ENCODE measurements around the gene GRM4.

Gene GRM4

GRCh38 chr6:34110610-34111009 lies 35.3 kb downstream of the GRM4 start:
- H3K36me3 ChIP-seq (replicated peaks; ENCODE audit: insufficient read depth, low read length): no peaks in the 10 kb centered on the region
- H4K20me1 ChIP-seq (ENCODE audit: insufficient read depth, low read length): no peaks in the 10 kb centered on the region
- no peak overlapping the region for H3K27ac ChIP-seq (ENCODE audit: low read length)
- H3K9me2 ChIP-seq (replicated peaks; ENCODE audit: insufficient read depth, low read length): no peaks in the 10 kb centered on the region
- no peak overlapping the region for H3K4me3 ChIP-seq (ENCODE audit: low read length)
- no peaks in the 10 kb centered on the region for H3K79me2 ChIP-seq (ENCODE audit: low read length)
- no peaks in the 10 kb centered on the region for H3F3A ChIP-seq (ENCODE audit: insufficient read depth, low read length)
- TF ChIP-seq EZH2phosphoT487 (IDR thresholded peaks at IDR 0.05; ENCODE audit: low read length) (no peak), CTCF (IDR thresholded peaks at IDR 0.05; ENCODE audit: low read length) (no peak), EZH2 (optimal IDR thresholded peaks at IDR 0.05; ENCODE audit: low read depth, low read length) (no peak)
- H2AFZ ChIP-seq (ENCODE audit: low read length): no peak overlapping the region
- H3K9me3 ChIP-seq (replicated peaks; ENCODE audit: insufficient read depth, low read length): no peaks in the 10 kb centered on the region
- H3K9ac ChIP-seq (ENCODE audit: low read length): no peak overlapping the region
- no peaks in the 10 kb centered on the region for H3K4me1 ChIP-seq (ENCODE audit: low read length)
- no peak overlapping the region for H3K4me2 ChIP-seq (ENCODE audit: low read depth, low read length)
- no peak for DNase-seq
- H3K27me3 ChIP-seq (replicated peaks; ENCODE audit: insufficient read depth, low read length): peaks cover 73% of the 10 kb centered on the region

- no peaks in the 10 kb centered on the region for H3K4me1 ChIP-seq (ENCODE audit: low read length)
- H3K9me2 ChIP-seq (replicated peaks; ENCODE audit: insufficient read depth, low read length): no peaks in the 10 kb centered on the region
- no peaks in the 10 kb centered on the region for H3K9me3 ChIP-seq (replicated peaks; ENCODE audit: insufficient read depth, low read length)
- DNase-seq: no peak
- no peaks in the 10 kb centered on the region for H3F3A ChIP-seq (ENCODE audit: insufficient read depth, low read length)
- no peaks in the 10 kb centered on the region for H4K20me1 ChIP-seq (ENCODE audit: insufficient read depth, low read length)
- H3K27me3 ChIP-seq (replicated peaks; ENCODE audit: insufficient read depth, low read length): peaks cover 88% of the 10 kb centered on the region
- no peak overlapping the region for H3K9ac ChIP-seq (ENCODE audit: low read length)
- H3K27ac ChIP-seq (ENCODE audit: low read length): no peak overlapping the region
- H2AFZ ChIP-seq (ENCODE audit: low read length): no peak overlapping the region
- H3K4me3 ChIP-seq (ENCODE audit: low read length): no peak overlapping the region
- no peak overlapping the region for H3K4me2 ChIP-seq (ENCODE audit: low read depth, low read length)
- TF ChIP-seq CTCF (IDR thresholded peaks at IDR 0.05; ENCODE audit: low read length) (no peak), EZH2phosphoT487 (IDR thresholded peaks at IDR 0.05; ENCODE audit: low read length) (no peak), EZH2 (optimal IDR thresholded peaks at IDR 0.05; ENCODE audit: low read depth, low read length) (no peak)
- no peaks in the 10 kb centered on the region for H3K79me2 ChIP-seq (ENCODE audit: low read length)
- no peaks in the 10 kb centered on the region for H3K36me3 ChIP-seq (replicated peaks; ENCODE audit: insufficient read depth, low read length)
Observed at GRCh38 chr6:34108176-34108575, 37.7 kb downstream of the GRM4 start.

GRCh38 chr6:34106900-34107299 lies 39.0 kb downstream of the GRM4 start:
- Histone ChIP-seq H3K36me3 (replicated peaks; ENCODE audit: insufficient read depth, low read length) (no peaks in the 10 kb centered on the region), H3K9me2 (replicated peaks; ENCODE audit: insufficient read depth, low read length) (no peaks in the 10 kb centered on the region), H3K9me3 (replicated peaks; ENCODE audit: insufficient read depth, low read length) (no peaks in the 10 kb centered on the region), H3K4me2 (ENCODE audit: low read depth, low read length) (no peak overlapping the region), H3K27ac (ENCODE audit: low read length) (no peak overlapping the region), H3K9ac (ENCODE audit: low read length) (no peak overlapping the region), H3K4me1 (ENCODE audit: low read length) (no peaks in the 10 kb centered on the region), H3K4me3 (ENCODE audit: low read length) (no peak overlapping the region), H4K20me1 (ENCODE audit: insufficient read depth, low read length) (no peaks in the 10 kb centered on the region), H3K79me2 (ENCODE audit: low read length) (no peaks in the 10 kb centered on the region), H2AFZ (ENCODE audit: low read length) (no peak overlapping the region), H3K27me3 (replicated peaks; ENCODE audit: insufficient read depth, low read length) (peaks cover 88% of the 10 kb centered on the region), H3F3A (ENCODE audit: insufficient read depth, low read length) (no peaks in the 10 kb centered on the region)
- no peak for DNase-seq
- TF ChIP-seq EZH2phosphoT487 (IDR thresholded peaks at IDR 0.05; ENCODE audit: low read length) (no peak), EZH2 (optimal IDR thresholded peaks at IDR 0.05; ENCODE audit: low read depth, low read length) (no peak), CTCF (IDR thresholded peaks at IDR 0.05; ENCODE audit: low read length) (no peak)
